IMR-90 (cell line): ENCODE measurements around the gene ABCA2. TPM values are rescaled to one million over a fixed set of nuclear protein-coding genes. Genes with fewer than 3 reads are reported as not detected.

ENCODE experiments used
- ATAC-seq: fragments of 200-7000 bp; cut with Tn5 transposase; 2 replicates; pipeline ENCODE4 v1.9.1; 2020; ENCODE audit warnings: low read depth, mild to moderate bottlenecking, moderate library complexity
- BruUV-seq: library from RNA; stranded (reverse); fragments of 400-500 nt; replicated peaks from 2 replicates; lab custom pipeline; 2021; lab: Mats Ljungman, UMichigan
- CTCF ChIA-PET: fragments of 300-600 bp; formaldehyde crosslinking; extraction: SDS; loops from one replicate; lab custom pipeline; 2021; ENCODE audit warnings: antibody characterized with exemption; lab: Yijun Ruan, JAX
- POLR2A ChIA-PET: fragments of 300-600 bp; sonication (Branson Sonifier 250); formaldehyde crosslinking; loops from one replicate; lab custom pipeline; 2022; ENCODE audit warnings: antibody characterized with exemption; ENCODE audit not compliant: unreplicated experiment; lab: Charles Lee
- DNase-seq: peaks from one replicate; pipeline ENCODE4 v3.0.0; 2013
- H2AFZ ChIP-seq: replicated peaks from 2 replicates; pipeline ENCODE3; 2013; ENCODE audit warnings: low read length, mild to moderate bottlenecking; ENCODE audit not compliant: poor library complexity
- H2AK5ac ChIP-seq: 2 replicates; pipeline ENCODE4 v1.6.1; 2013; ENCODE audit warnings: low read depth, low read length, inconsistent platforms
- H2AK9ac ChIP-seq: replicated peaks from 2 replicates; pipeline ENCODE3; 2013; ENCODE audit warnings: mild to moderate bottlenecking, low read depth, low read length, moderate library complexity; ENCODE audit not compliant: poor library complexity
- H2BK120ac ChIP-seq: 2 replicates; pipeline ENCODE4 v1.6.1; 2013; ENCODE audit warnings: low read depth, low read length, inconsistent platforms
- H2BK15ac ChIP-seq: 3 replicates; pipeline ENCODE4 v1.6.1; 2013; ENCODE audit warnings: low read depth, low read length, inconsistent platforms
- H2BK20ac ChIP-seq: 2 replicates; pipeline ENCODE4 v1.6.1; 2013; ENCODE audit warnings: low read depth, mild to moderate bottlenecking, inconsistent platforms, low read length, moderate library complexity
- H2BK5ac ChIP-seq: 2 replicates; pipeline ENCODE4 v1.6.1; 2013; ENCODE audit warnings: mild to moderate bottlenecking, low read depth, low read length, inconsistent platforms; ENCODE audit not compliant: poor library complexity, severe bottlenecking
- H3K14ac ChIP-seq: replicated peaks from 2 replicates; pipeline ENCODE4 v1.6.1; 2013; ENCODE audit warnings: low read depth, low read length, inconsistent platforms
- H3K18ac ChIP-seq: 2 replicates; pipeline ENCODE4 v1.6.1; 2013; ENCODE audit warnings: low read depth, low read length, control low read depth
- H3K23ac ChIP-seq: 2 replicates; pipeline ENCODE4 v1.6.1; 2013; ENCODE audit warnings: low read depth, low read length, inconsistent platforms
- H3K27ac ChIP-seq: 2 replicates; pipeline ENCODE4 v1.5.1; 2013; ENCODE audit warnings: mild to moderate bottlenecking, control low read depth, low read length; ENCODE audit not compliant: insufficient read depth
- H3K27me3 ChIP-seq: 2 replicates; pipeline ENCODE4 v1.6.1; 2013; ENCODE audit warnings: low read length; ENCODE audit not compliant: control insufficient read depth, insufficient read depth
- H3K36me3 ChIP-seq: 2 replicates; pipeline ENCODE4 v1.6.1; 2013; ENCODE audit warnings: low read length, mixed read lengths; ENCODE audit not compliant: control insufficient read depth, insufficient read depth
- H3K4ac ChIP-seq: 2 replicates; pipeline ENCODE4 v1.6.1; 2013; ENCODE audit warnings: low read depth, low read length, inconsistent platforms
- H3K4me1 ChIP-seq: 2 replicates; pipeline ENCODE4 v1.6.1; 2013; ENCODE audit warnings: low read length, mixed read lengths; ENCODE audit not compliant: control insufficient read depth, insufficient read depth
- H3K4me2 ChIP-seq: 2 replicates; pipeline ENCODE4 v1.6.1; 2013; ENCODE audit warnings: low read depth, mild to moderate bottlenecking, control low read depth, low read length, moderate library complexity
- H3K4me3 ChIP-seq: 2 replicates; pipeline ENCODE4 v1.5.1; 2013; ENCODE audit warnings: low read depth, mild to moderate bottlenecking, control low read depth, low read length, moderate library complexity; ENCODE audit not compliant: insufficient read depth
- H3K56ac ChIP-seq: 2 replicates; pipeline ENCODE4 v1.6.1; 2013; ENCODE audit warnings: low read length, inconsistent platforms; ENCODE audit not compliant: insufficient read depth; ENCODE audit errors: extremely low read depth
- H3K79me1 ChIP-seq, 2 experiments: 2 replicates each; pipeline ENCODE4 v1.6.1; 2013; ENCODE audit warnings: low read length in 2 of 2, inconsistent platforms in 1 of 2, low read depth in 1 of 2
- H3K9ac ChIP-seq: 2 replicates; pipeline ENCODE4 v1.6.1; 2013; ENCODE audit warnings: low read depth, low read length, control low read depth
- H3K9me1 ChIP-seq: 2 replicates; pipeline ENCODE4 v1.6.1; 2013; ENCODE audit warnings: low read length, inconsistent platforms; ENCODE audit not compliant: insufficient read depth
- H3K9me3 ChIP-seq: 2 replicates; pipeline ENCODE4 v1.6.1; 2013; ENCODE audit warnings: low read length; ENCODE audit not compliant: control insufficient read depth, insufficient read depth
- H4K20me1 ChIP-seq: 2 replicates; pipeline ENCODE4 v1.6.1; 2013; ENCODE audit warnings: low read length, inconsistent platforms; ENCODE audit not compliant: insufficient read depth
- H4K5ac ChIP-seq: 2 replicates; pipeline ENCODE4 v1.6.1; 2013; ENCODE audit warnings: mild to moderate bottlenecking, low read depth, low read length, control low read depth
- H4K8ac ChIP-seq, 2 experiments: 2 replicates each; pipeline ENCODE4 v1.6.1; 2013; ENCODE audit warnings: low read depth in 2 of 2, low read length in 2 of 2, control low read depth in 1 of 2, inconsistent platforms in 1 of 2
- H4K91ac ChIP-seq: 2 replicates; pipeline ENCODE4 v1.6.1; 2013; ENCODE audit warnings: low read depth, low read length, inconsistent platforms; ENCODE audit not compliant: insufficient read depth
- BHLHE40 ChIP-seq: fragments of 150-350 bp; IDR thresholded peaks from 2 replicates; pipeline ENCODE4 v1.6.1; 2016; ENCODE audit warnings: mild to moderate bottlenecking, low read depth, low read length
- CEBPB ChIP-seq: IDR thresholded peaks from 2 replicates; pipeline ENCODE4 v1.6.1; 2012; ENCODE audit warnings: low read depth, low read length, improper control_type of control experiment
- CHD1 ChIP-seq: IDR thresholded peaks from 2 replicates; pipeline ENCODE4 v1.6.1; 2012; ENCODE audit warnings: low read depth, low read length, improper control_type of control experiment
- CTCF ChIP-seq: conservative IDR thresholded peaks from 2 replicates; pipeline ENCODE4 v1.5.1; 2012; ENCODE audit warnings: mild to moderate bottlenecking, low read depth, low read length, improper control_type of control experiment
- ELK1 ChIP-seq: fragments of 150-350 bp; IDR thresholded peaks from 2 replicates; pipeline ENCODE4 v1.6.1; 2016; ENCODE audit warnings: low read depth, mild to moderate bottlenecking, low read length, moderate library complexity, borderline replicate concordance
- FOS ChIP-seq: fragments of 150-350 bp; IDR thresholded peaks from 2 replicates; pipeline ENCODE4 v1.6.1; 2016; ENCODE audit warnings: low read depth, low read length
- MAFK ChIP-seq: IDR thresholded peaks from 2 replicates; pipeline ENCODE4 v1.6.1; 2012; ENCODE audit warnings: low read depth, low read length, improper control_type of control experiment
- MAZ ChIP-seq: IDR thresholded peaks from 2 replicates; pipeline ENCODE4 v1.6.1; 2012; ENCODE audit warnings: low read depth, mild to moderate bottlenecking, low read length, improper control_type of control experiment, moderate library complexity, borderline replicate concordance
- MXI1 ChIP-seq: IDR thresholded peaks from 2 replicates; pipeline ENCODE4 v1.6.1; 2012; ENCODE audit warnings: low read depth, mild to moderate bottlenecking, low read length, moderate library complexity, borderline replicate concordance
- NFE2L2 ChIP-seq: fragments of 150-350 bp; IDR thresholded peaks from 2 replicates; pipeline ENCODE4 v1.6.1; 2016; ENCODE audit warnings: low read depth, mild to moderate bottlenecking, low read length
- POLR2A ChIP-seq: IDR thresholded peaks from 2 replicates; pipeline ENCODE4 v1.6.1; 2012; ENCODE audit warnings: mild to moderate bottlenecking, low read depth, low read length
- RAD21 ChIP-seq: IDR thresholded peaks from 2 replicates; pipeline ENCODE4 v1.6.1; 2012; ENCODE audit warnings: low read length, improper control_type of control experiment
- RCOR1 ChIP-seq: IDR thresholded peaks from 2 replicates; pipeline ENCODE4 v1.6.1; 2012; ENCODE audit warnings: mild to moderate bottlenecking, low read length, improper control_type of control experiment; ENCODE audit not compliant: insufficient replicate concordance
- RFX5 ChIP-seq: IDR thresholded peaks from 2 replicates; pipeline ENCODE4 v1.8.0; 2012; ENCODE audit warnings: low read depth, mild to moderate bottlenecking, low read length, moderate library complexity
- SMC3 ChIP-seq: fragments of 150-350 bp; IDR thresholded peaks from 2 replicates; pipeline ENCODE4 v1.6.1; 2016; ENCODE audit warnings: low read depth, mild to moderate bottlenecking, antibody characterized with exemption, low read length, moderate library complexity
- USF2 ChIP-seq: fragments of 150-350 bp; IDR thresholded peaks from 2 replicates; pipeline ENCODE4 v1.6.1; 2017; ENCODE audit warnings: mild to moderate bottlenecking, antibody characterized with exemption, low read length, low read depth
- WGBS, 2 experiments: methylation state at CpG; one replicate each; pipeline versions ENCODE4 v1.1.5 to v1.1.7; 2013; ENCODE audit warnings: missing lambda C conversion rate in 2 of 2; ENCODE audit not compliant: insufficient read length in 1 of 2; ENCODE audit errors: extremely low coverage in 2 of 2; 5-methylcytosine and 5-hydroxymethylcytosine counted together
- dilution Hi-C: fragments of 300-500 bp; cut with HindIII; formaldehyde crosslinking; loops from one replicate; pipeline ENCODE4 v1.14.3; 2018; ENCODE audit warnings: low sequenced_read_pairs; ENCODE audit not compliant: unreplicated experiment
- in situ Hi-C: fragments of 300-500 bp; cut with MboI; formaldehyde crosslinking; loops from 3 replicates; pipeline ENCODE4 v1.14.3; 2019; ENCODE audit warnings: low sequenced_read_pairs, inconsistent platforms, mixed read lengths
- intact Hi-C: fragments of 100-400 bp; cut with micrococcal nuclease; formaldehyde crosslinking; loops from 2 replicates; pipeline ENCODE4 v1.10.0; 2022
- polyA plus RNA-seq, 3 experiments: library from polyadenylated mRNA; depleted of rRNA; stranded (reverse); fragments of >200 nt; gene quantifications; 2 replicates each; pipeline ENCODE4 v1.2.3, GENCODE V29; 2012; ENCODE audit warnings: low replicate concordance in 1 of 3
- total RNA-seq: library from RNA; depleted of rRNA; stranded (reverse); fragments of >200 nt; gene quantifications from 2 replicates; pipeline ENCODE4 v1.2.3, GENCODE V29; 2012

The ABCA2 gene
- total and polyA plus RNA-seq, 2 of the 4 experiments (the other 2 are of a cell fraction), result 3.8 to 46.0 TPM

- H3K27ac ChIP-seq, result no peak overlapping the region
- H3K4me2 ChIP-seq, result no peak overlapping the region
- no peaks in the 10 kb centered on the region for H3K9me3 ChIP-seq
- H2BK120ac ChIP-seq, result no peak overlapping the region
- no TSS peak for BruUV-seq
- no peak overlapping the region for H3K18ac ChIP-seq
- no peak overlapping the region for H3K56ac ChIP-seq
- dilution Hi-C loops, result no loop called here
- intact Hi-C loops, result no loop called here
- CTCF ChIA-PET, result interaction anchor here (1.2 kb wide), 1 partner anchor 11 kb away, joined by 4 read pairs; the partner anchor contains the start of gene NPDC1
- no peak overlapping the region for H2BK15ac ChIP-seq
- H3K9ac ChIP-seq, result no peak overlapping the region
- H2AFZ ChIP-seq, result no peak overlapping the region
- no peak overlapping the region for H3K4me3 ChIP-seq
- POLR2A ChIA-PET, result no interaction called here
- no peak overlapping the region for H3K23ac ChIP-seq
- ATAC-seq (no peak), DNase-seq (no peak)
- no peak overlapping the region for H2AK5ac ChIP-seq
- peaks cover 39% of the 10 kb centered on the region for H3K27me3 ChIP-seq
- no peaks in the 10 kb centered on the region for H3K79me1 ChIP-seq
- in situ Hi-C loops, result no loop called here
- no peak overlapping the region for H3K4ac ChIP-seq
- no peak overlapping the region for H4K91ac ChIP-seq
- H2AK9ac ChIP-seq, result no peak overlapping the region
- H4K8ac ChIP-seq, result no peak overlapping the region
- H3K14ac ChIP-seq, result no peak overlapping the region
- no peaks in the 10 kb centered on the region for H4K20me1 ChIP-seq
- no peak for TF ChIP-seq ELK1
- TF ChIP-seq CEBPB, result no peak
- no peak for TF ChIP-seq MAFK
- TF ChIP-seq MAZ, result no peak
- no peak for TF ChIP-seq RAD21
- no peak for TF ChIP-seq BHLHE40
- no peak for TF ChIP-seq USF2
- no peak for TF ChIP-seq SMC3
- no peak for TF ChIP-seq MXI1
- TF ChIP-seq NFE2L2, result no peak
- no peak for TF ChIP-seq RFX5
- TF ChIP-seq FOS, result no peak
- TF ChIP-seq RCOR1, result no peak
- TF ChIP-seq POLR2A, result no peak
- TF ChIP-seq CHD1, result no peak
- TF ChIP-seq CTCF, result no peak
- no peak overlapping the region for H4K5ac ChIP-seq
- no peaks in the 10 kb centered on the region for H3K9me1 ChIP-seq
- 10% methylated on average over 2 of the region's 16 CpGs; no CpG with 5 or more reads in 1 of the 2 experiments for WGBS, 2 experiments
- no peaks in the 10 kb centered on the region for H3K36me3 ChIP-seq
- peaks cover 3% of the 10 kb centered on the region; the same call in 1 of the 2 replicates for H3K4me1 ChIP-seq
- no peak overlapping the region for H2BK20ac ChIP-seq
- H2BK5ac ChIP-seq, result no peak overlapping the region
Measured at GRCh38 chr9:137057545-137057944, 29.5 kb upstream of the ABCA2 start.
